HepG2 (cell line): ENCODE results near the gene CAMKV. TPM values are rescaled to one million over a fixed set of nuclear protein-coding genes. Genes with fewer than 3 reads are reported as not detected.

ENCODE experiments used
- ARID5B ChIP-seq: IDR thresholded peaks from 2 replicates; pipeline ENCODE4 v1.4.0; 2020; ENCODE audit warnings: mild to moderate bottlenecking, missing genetic modification reagents
- CREM ChIP-seq, 2 experiments: sonication (generic) in 1 of 2; formaldehyde crosslinking in 1 of 2; IDR thresholded peaks; 2 replicates each; pipeline versions ENCODE4 v1.4.0 to v1.6.1; 2016 to 2020; ENCODE audit warnings: antibody characterized with exemption in 1 of 2, mild to moderate bottlenecking in 1 of 2, missing genetic modification reagents in 1 of 2
- DR1 ChIP-seq: sonication (generic); formaldehyde crosslinking; IDR thresholded peaks from 2 replicates; pipeline ENCODE4 v1.8.0; 2021; ENCODE audit warnings: mild to moderate bottlenecking, missing genetic modification reagents, inconsistent platforms
- HNRNPH1 ChIP-seq: fragments of 200-400 bp; formaldehyde crosslinking; optimal IDR thresholded peaks from 2 replicates; pipeline ENCODE3; 2017; ENCODE audit warnings: mild to moderate bottlenecking, low read depth, low read length
- HOXD1 ChIP-seq: sonication (generic); formaldehyde crosslinking; IDR thresholded peaks from 2 replicates; pipeline ENCODE4 v1.5.0; 2020; ENCODE audit warnings: missing genetic modification reagents
- MAFG ChIP-seq: sonication (generic); formaldehyde crosslinking; IDR thresholded peaks from 2 replicates; pipeline ENCODE4 v1.5.1; 2020; ENCODE audit warnings: mild to moderate bottlenecking, missing genetic modification reagents
- MED1 ChIP-seq: sonication (generic); formaldehyde crosslinking; IDR thresholded peaks from 2 replicates; pipeline ENCODE4 v1.4.0; 2020; ENCODE audit warnings: missing genetic modification reagents
- MED8 ChIP-seq: sonication (generic); formaldehyde crosslinking; IDR thresholded peaks from 2 replicates; pipeline ENCODE4 v1.8.1; 2023; ENCODE audit warnings: mild to moderate bottlenecking, missing genetic modification reagents; ENCODE audit not compliant: insufficient replicate concordance
- MTF2 ChIP-seq: sonication (generic); formaldehyde crosslinking; IDR thresholded peaks from 2 replicates; pipeline ENCODE4 v1.5.0; 2020; ENCODE audit warnings: missing genetic modification reagents, borderline replicate concordance
- NBN ChIP-seq: fragments of 450-650 bp; conservative IDR thresholded peaks from 2 replicates; pipeline ENCODE4 v1.6.1; 2017
- NFIC ChIP-seq: IDR thresholded peaks from 2 replicates; pipeline ENCODE4 v1.6.1; 2012; ENCODE audit warnings: mild to moderate bottlenecking, low read length, inconsistent platforms
- NR2F1 ChIP-seq, 2 experiments: fragments of 450-650 bp in 1 of 2; formaldehyde crosslinking in 1 of 2; IDR thresholded peaks; 2 replicates each; pipeline versions ENCODE4 v1.5.0 to v1.6.1; 2016 to 2020; ENCODE audit warnings: mild to moderate bottlenecking in 1 of 2, missing compliant biosample characterization in 1 of 2, missing genetic modification reagents in 1 of 2, moderate library complexity in 1 of 2
- SNRNP70 ChIP-seq: fragments of 200-400 bp; formaldehyde crosslinking; IDR thresholded peaks from 2 replicates; pipeline ENCODE4 v1.6.1; 2017; ENCODE audit warnings: mild to moderate bottlenecking, low read depth, low read length, moderate library complexity
- SRF ChIP-seq: IDR thresholded peaks from 2 replicates; pipeline ENCODE4 v1.6.1; 2011; ENCODE audit warnings: mild to moderate bottlenecking, low read depth, low read length, moderate library complexity
- TERF1 ChIP-seq: sonication (generic); formaldehyde crosslinking; IDR thresholded peaks from 2 replicates; pipeline ENCODE4 v1.8.0; 2022; ENCODE audit warnings: mild to moderate bottlenecking, missing genetic modification reagents, moderate library complexity
- TP53 ChIP-seq: sonication (generic); formaldehyde crosslinking; conservative IDR thresholded peaks from 2 replicates; pipeline ENCODE4 v1.4.0; 2020; ENCODE audit warnings: missing genetic modification reagents
- ZFP90 ChIP-seq: sonication (generic); formaldehyde crosslinking; IDR thresholded peaks from 2 replicates; pipeline ENCODE4 v1.8.0; 2022; ENCODE audit warnings: missing genetic modification reagents, mild to moderate bottlenecking, inconsistent platforms, borderline replicate concordance
- ZNF589 ChIP-seq: sonication (generic); formaldehyde crosslinking; conservative IDR thresholded peaks from 2 replicates; pipeline ENCODE4 v1.8.0; 2022; ENCODE audit warnings: mild to moderate bottlenecking, moderate library complexity, missing genetic modification reagents
- polyA plus RNA-seq, 8 experiments: library from polyadenylated mRNA; depleted of rRNA in 3 of 8; stranded (reverse) in 7 of 8; unstranded in 1 of 8; fragments of >200 nt; fragmentation: Illumina TruSeq in 4 of 8; extraction: Trizol in 4 of 8; gene quantifications; 2 replicates each; pipeline versions ENCODE4 v1.2.1 to v1.2.3, GENCODE V29; 2011 to 2016; ENCODE audit warnings: low read depth in 4 of 8, missing spikeins in 1 of 8, mixed read lengths in 1 of 8; ENCODE audit not compliant: insufficient read depth in 1 of 8
- total RNA-seq, 5 experiments: library from RNA; depleted of rRNA; stranded (reverse); fragments of >200 nt; fragmentation: Illumina TruSeq; extraction: Trizol; gene quantifications; 2 replicates each; pipeline ENCODE4 v1.2.3, GENCODE V29; 2016; ENCODE audit warnings: low read depth in 1 of 5
- TF ChIP-seq, protein P1 (sequence below): sonication (generic); formaldehyde crosslinking; IDR thresholded peaks from 2 replicates; pipeline ENCODE4 v1.4.0; 2020; ENCODE audit warnings: mild to moderate bottlenecking, missing genetic modification reagents, borderline replicate concordance

The CAMKV gene
- total and polyA plus RNA-seq, 2 of the 13 experiments (the other 11 are each of a cell fraction or from before 2014, with no cell fraction given) = 0.13 to 0.15 TPM

DNA sequence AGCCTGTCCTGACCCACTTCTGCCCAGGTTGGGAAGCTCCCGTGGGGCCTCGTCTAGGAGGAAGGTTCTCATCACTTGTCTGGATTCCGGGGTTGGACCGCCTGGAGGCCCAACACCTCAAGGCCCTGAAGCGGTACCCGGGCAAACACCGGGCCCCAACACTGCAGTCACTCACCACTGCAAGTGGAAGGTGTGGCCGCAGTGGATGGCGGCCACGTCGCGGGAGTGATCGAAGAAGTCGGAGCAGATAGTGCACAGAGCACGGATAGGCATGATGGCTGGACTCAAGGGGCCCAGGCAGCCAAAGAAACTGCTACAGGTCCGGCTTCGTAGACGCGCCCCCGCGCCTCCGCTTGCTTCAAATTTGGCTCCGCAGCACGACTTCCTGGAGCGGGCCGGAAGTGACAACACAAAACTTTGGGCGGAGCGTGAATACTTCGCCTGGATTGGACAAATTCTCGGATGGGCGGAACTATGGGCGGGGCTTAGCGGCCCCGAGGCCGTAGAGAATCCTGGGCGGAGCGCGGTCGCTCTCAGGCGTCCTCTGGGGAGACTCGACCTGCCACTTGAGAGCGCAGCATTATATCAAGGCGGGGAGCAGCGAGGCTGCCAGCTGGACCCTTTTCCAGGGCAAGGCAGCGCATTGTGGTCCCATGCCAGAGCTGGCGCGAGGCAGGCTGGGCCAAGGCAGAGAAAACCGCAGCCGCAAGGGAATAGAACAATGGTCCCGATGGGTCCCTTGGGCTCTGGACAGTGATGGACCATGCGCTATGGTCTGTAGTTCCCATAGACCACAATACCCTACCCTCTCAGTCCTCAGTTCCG, 13.3 kb downstream of the CAMKV start, which contains the start of gene TRAIP (continued):
- TF ChIP-seq MED1 (CRISPR knock-in tag) (peak; percentile 29), MED8 (CRISPR knock-in tag) (no peak), NR2F1 (CRISPR knock-in tag; IDR thresholded peaks at IDR 0.05) (no peak), TP53 (CRISPR knock-in tag) (0 out of 2 replicates have a peak, but pooled peaks have one; percentile 19), NBN (no peak), TERF1 (no peak; the same call in 1 of the 2 replicates), MTF2 (CRISPR knock-in tag) (no peak), HOXD1 (CRISPR knock-in tag) (0 out of 2 replicates have a peak, but pooled peaks have one; percentile 41), MAFG (no peak), HNRNPH1 (no peak), CREM (IDR thresholded peaks at IDR 0.05) (peak; percentile 94), CREM (CRISPR knock-in tag; IDR thresholded peaks at IDR 0.05) (peak; percentile 53; the same call in 1 of the 2 replicates), SNRNP70 (no peak), NFIC (0 out of 2 replicates have a peak, but pooled peaks have one; percentile 18), ARID5B (no peak), ZFP90 (CRISPR knock-in tag) (peak; percentile 62; the same call in 1 of the 2 replicates), SRF (no peak; the same call in 1 of the 2 replicates), DR1 (peak; percentile 72; the same call in 1 of the 2 replicates), ZNF589 (CRISPR knock-in tag) (no peak)
- TF ChIP-seq, protein P1, sequence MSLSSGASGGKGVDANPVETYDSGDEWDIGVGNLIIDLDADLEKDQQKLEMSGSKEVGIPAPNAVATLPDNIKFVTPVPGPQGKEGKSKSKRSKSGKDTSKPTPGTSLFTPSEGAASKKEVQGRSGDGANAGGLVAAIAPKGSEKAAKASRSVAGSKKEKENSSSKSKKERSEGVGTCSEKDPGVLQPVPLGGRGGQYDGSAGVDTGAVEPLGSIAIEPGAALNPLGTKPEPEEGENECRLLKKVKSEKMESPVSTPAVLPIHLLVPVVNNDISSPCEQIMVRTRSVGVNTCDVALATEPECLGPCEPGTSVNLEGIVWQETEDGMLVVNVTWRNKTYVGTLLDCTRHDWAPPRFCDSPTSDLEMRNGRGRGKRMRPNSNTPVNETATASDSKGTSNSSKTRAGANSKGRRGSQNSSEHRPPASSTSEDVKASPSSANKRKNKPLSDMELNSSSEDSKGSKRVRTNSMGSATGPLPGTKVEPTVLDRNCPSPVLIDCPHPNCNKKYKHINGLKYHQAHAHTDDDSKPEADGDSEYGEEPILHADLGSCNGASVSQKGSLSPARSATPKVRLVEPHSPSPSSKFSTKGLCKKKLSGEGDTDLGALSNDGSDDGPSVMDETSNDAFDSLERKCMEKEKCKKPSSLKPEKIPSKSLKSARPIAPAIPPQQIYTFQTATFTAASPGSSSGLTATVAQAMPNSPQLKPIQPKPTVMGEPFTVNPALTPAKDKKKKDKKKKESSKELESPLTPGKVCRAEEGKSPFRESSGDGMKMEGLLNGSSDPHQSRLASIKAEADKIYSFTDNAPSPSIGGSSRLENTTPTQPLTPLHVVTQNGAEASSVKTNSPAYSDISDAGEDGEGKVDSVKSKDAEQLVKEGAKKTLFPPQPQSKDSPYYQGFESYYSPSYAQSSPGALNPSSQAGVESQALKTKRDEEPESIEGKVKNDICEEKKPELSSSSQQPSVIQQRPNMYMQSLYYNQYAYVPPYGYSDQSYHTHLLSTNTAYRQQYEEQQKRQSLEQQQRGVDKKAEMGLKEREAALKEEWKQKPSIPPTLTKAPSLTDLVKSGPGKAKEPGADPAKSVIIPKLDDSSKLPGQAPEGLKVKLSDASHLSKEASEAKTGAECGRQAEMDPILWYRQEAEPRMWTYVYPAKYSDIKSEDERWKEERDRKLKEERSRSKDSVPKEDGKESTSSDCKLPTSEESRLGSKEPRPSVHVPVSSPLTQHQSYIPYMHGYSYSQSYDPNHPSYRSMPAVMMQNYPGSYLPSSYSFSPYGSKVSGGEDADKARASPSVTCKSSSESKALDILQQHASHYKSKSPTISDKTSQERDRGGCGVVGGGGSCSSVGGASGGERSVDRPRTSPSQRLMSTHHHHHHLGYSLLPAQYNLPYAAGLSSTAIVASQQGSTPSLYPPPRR (CRISPR knock-in tag) = 0 out of 2 replicates have a peak, but pooled peaks have one; percentile 6
